ENCODE data around the gene LYAR.

Gene LYAR

GRCh38 chr4:4302416-4302815 is 12.5 kb upstream of the LYAR start:
- H3K9ac ChIP-seq (ENCODE audit: low read depth, low read length, poor library complexity) = no peak overlapping the region
- WGBS, 2 donors (ENCODE audit: extremely low coverage in 2 of 2, insufficient read length in 2 of 2, insufficient replicate concordance in 1 of 2) = no CpG with 5 or more reads among the region's 6 CpGs
- H3K79me1 ChIP-seq (ENCODE audit: low read depth, low read length) = no peaks in the 10 kb centered on the region

GRCh38 chr4:4302001-4302400 is 12.0 kb upstream of the LYAR start:
- no CpG with 5 or more reads among the region's 5 CpGs for WGBS, 2 donors (ENCODE audit: extremely low coverage in 2 of 2, insufficient read length in 2 of 2, insufficient replicate concordance in 1 of 2)
- no peaks in the 10 kb centered on the region for H3K27me3 ChIP-seq (ENCODE audit: control insufficient read depth in 3 of 3, insufficient read depth in 3 of 3, low read depth in 1 of 3, low read length in 3 of 3)
- no peak overlapping the region for H3K14ac ChIP-seq (ENCODE audit: low read length)
- H3K18ac ChIP-seq (ENCODE audit: low read length) = no peak overlapping the region
- no peak overlapping the region for H3K27ac ChIP-seq (replicated peaks; ENCODE audit: low read length)
- H2BK5ac ChIP-seq (ENCODE audit: low read length) = no peak overlapping the region
- H3K79me1 ChIP-seq (ENCODE audit: low read depth, low read length) = no peaks in the 10 kb centered on the region
- H3K9me3 ChIP-seq (replicated peaks in 1 of 2; ENCODE audit: control insufficient read depth in 2 of 2, insufficient read depth in 1 of 2, low read depth in 1 of 2, low read length in 2 of 2) = no peaks in the 10 kb centered on the region
- H3K4me2 ChIP-seq (ENCODE audit: insufficient read depth, low read length, poor library complexity, severe bottlenecking) = no peak overlapping the region
- no peak overlapping the region for H2BK12ac ChIP-seq (ENCODE audit: low read length)
- no peak overlapping the region for H4K8ac ChIP-seq (ENCODE audit: low read depth, low read length)
- no peak for DNase-seq (ENCODE audit: low spot score)
- no peak overlapping the region for H2BK120ac ChIP-seq (ENCODE audit: low read depth, low read length)
- H3K9ac ChIP-seq (ENCODE audit: low read depth, low read length, poor library complexity) = no peak overlapping the region
- no peaks in the 10 kb centered on the region for H3K4me1 ChIP-seq (ENCODE audit: control insufficient read depth in 2 of 2, insufficient read depth in 1 of 2, low read depth in 1 of 2, low read length in 2 of 2)
- no peak overlapping the region for H2AFZ ChIP-seq (ENCODE audit: low read length)
- no peak overlapping the region for H2BK15ac ChIP-seq (ENCODE audit: low read length)
- H2AK5ac ChIP-seq (ENCODE audit: low read depth, low read length) = no peak overlapping the region
- no peak overlapping the region for H4K91ac ChIP-seq (ENCODE audit: low read depth, low read length, poor library complexity)
- peaks cover 17 to 47% of the 10 kb centered on the region in 2 donors for H3K36me3 ChIP-seq (replicated peaks in 1 of 2; ENCODE audit: control insufficient read depth in 2 of 2, insufficient read depth in 2 of 2, low read length in 2 of 2)
- no peak overlapping the region for H3K4me3 ChIP-seq (ENCODE audit: low read length in 2 of 2)
- no peak overlapping the region for H3K4ac ChIP-seq (ENCODE audit: low read length)
- no peak overlapping the region for H3K23ac ChIP-seq (ENCODE audit: low read depth, low read length, poor library complexity)

More at GRCh38 chr4:4302416-4302815, 12.5 kb upstream of the LYAR start:
- H3K4me1 ChIP-seq (ENCODE audit: control insufficient read depth in 2 of 2, insufficient read depth in 1 of 2, low read depth in 1 of 2, low read length in 2 of 2) = no peaks in the 10 kb centered on the region
- H3K23ac ChIP-seq (ENCODE audit: low read depth, low read length, poor library complexity) = no peak overlapping the region
- H2AFZ ChIP-seq (ENCODE audit: low read length) = no peak overlapping the region
- no peak overlapping the region for H2BK5ac ChIP-seq (ENCODE audit: low read length)
- H2BK12ac ChIP-seq (ENCODE audit: low read length) = no peak overlapping the region
- no peak overlapping the region for H3K4me2 ChIP-seq (ENCODE audit: insufficient read depth, low read length, poor library complexity, severe bottlenecking)
- H3K27ac ChIP-seq (replicated peaks; ENCODE audit: low read length) = no peak overlapping the region
- no peak overlapping the region for H2BK120ac ChIP-seq (ENCODE audit: low read depth, low read length)
- no peak overlapping the region for H3K4ac ChIP-seq (ENCODE audit: low read length)
- no peak overlapping the region for H2BK15ac ChIP-seq (ENCODE audit: low read length)
- H3K9me3 ChIP-seq (replicated peaks in 1 of 2; ENCODE audit: control insufficient read depth in 2 of 2, insufficient read depth in 1 of 2, low read depth in 1 of 2, low read length in 2 of 2) = no peaks in the 10 kb centered on the region
- no peak overlapping the region for H3K14ac ChIP-seq (ENCODE audit: low read length)
- no peaks in the 10 kb centered on the region for H3K27me3 ChIP-seq (ENCODE audit: control insufficient read depth in 3 of 3, insufficient read depth in 3 of 3, low read depth in 1 of 3, low read length in 3 of 3)
- no peak overlapping the region for H3K18ac ChIP-seq (ENCODE audit: low read length)
- H3K4me3 ChIP-seq (ENCODE audit: low read length in 2 of 2) = no peak overlapping the region
- no peak overlapping the region for H4K91ac ChIP-seq (ENCODE audit: low read depth, low read length, poor library complexity)
- DNase-seq (ENCODE audit: low spot score) = no peak
- H4K8ac ChIP-seq (ENCODE audit: low read depth, low read length) = no peak overlapping the region
- H3K36me3 ChIP-seq (replicated peaks in 1 of 2; ENCODE audit: control insufficient read depth in 2 of 2, insufficient read depth in 2 of 2, low read length in 2 of 2) = peaks cover 20 to 51% of the 10 kb centered on the region in 2 donors
- no peak overlapping the region for H2AK5ac ChIP-seq (ENCODE audit: low read depth, low read length)

GRCh38 chr4:4299006-4299405 is 9.1 kb upstream of the LYAR start:
- Histone ChIP-seq H3K27ac (replicated peaks; ENCODE audit: low read length) (no peak overlapping the region), H2AFZ (ENCODE audit: low read length) (no peak overlapping the region), H3K36me3 (replicated peaks in 1 of 2; ENCODE audit: control insufficient read depth in 2 of 2, insufficient read depth in 2 of 2, low read length in 2 of 2) (peaks cover 14 to 28% of the 10 kb centered on the region in 2 donors), H2BK12ac (ENCODE audit: low read length) (no peak overlapping the region), H2BK5ac (ENCODE audit: low read length) (no peak overlapping the region), H3K18ac (ENCODE audit: low read length) (no peak overlapping the region), H3K23ac (ENCODE audit: low read depth, low read length, poor library complexity) (no peak overlapping the region), H2AK5ac (ENCODE audit: low read depth, low read length) (no peak overlapping the region), H4K8ac (ENCODE audit: low read depth, low read length) (no peak overlapping the region), H3K9me3 (replicated peaks in 1 of 2; ENCODE audit: control insufficient read depth in 2 of 2, insufficient read depth in 1 of 2, low read depth in 1 of 2, low read length in 2 of 2) (no peaks in the 10 kb centered on the region), H3K14ac (ENCODE audit: low read length) (no peak overlapping the region), H3K4me1 (ENCODE audit: control insufficient read depth in 2 of 2, insufficient read depth in 1 of 2, low read depth in 1 of 2, low read length in 2 of 2) (no peaks in the 10 kb centered on the region), H3K9ac (ENCODE audit: low read depth, low read length, poor library complexity) (no peak overlapping the region), H3K79me1 (ENCODE audit: low read depth, low read length) (no peaks in the 10 kb centered on the region), H3K27me3 (ENCODE audit: control insufficient read depth in 3 of 3, insufficient read depth in 3 of 3, low read depth in 1 of 3, low read length in 3 of 3) (no peaks in the 10 kb centered on the region), H2BK15ac (ENCODE audit: low read length) (no peak overlapping the region), H4K91ac (ENCODE audit: low read depth, low read length, poor library complexity) (no peak overlapping the region), H3K4ac (ENCODE audit: low read length) (no peak overlapping the region), H3K4me3 (ENCODE audit: low read length in 2 of 2) (peak overlapping the region in 1 of 2 donors; percentile 6), H3K4me2 (ENCODE audit: insufficient read depth, low read length, poor library complexity, severe bottlenecking) (no peak overlapping the region), H2BK120ac (ENCODE audit: low read depth, low read length) (no peak overlapping the region)
- no peak for DNase-seq (ENCODE audit: low spot score)
- WGBS, 2 donors (ENCODE audit: extremely low coverage in 2 of 2, insufficient read length in 2 of 2, insufficient replicate concordance in 1 of 2) = no CpG with 5 or more reads among the region's 3 CpGs

GRCh38 chr4:4296283-4296846 is 6.4 kb upstream of the LYAR start:
- no peak overlapping the region for H4K8ac ChIP-seq (ENCODE audit: low read depth, low read length)
- no peak overlapping the region for H2BK12ac ChIP-seq (ENCODE audit: low read length)
- H2AK5ac ChIP-seq (ENCODE audit: low read depth, low read length) = no peak overlapping the region
- H3K79me1 ChIP-seq (ENCODE audit: low read depth, low read length) = no peaks in the 10 kb centered on the region
- H2BK15ac ChIP-seq (ENCODE audit: low read length) = no peak overlapping the region
- no peak overlapping the region for H3K27ac ChIP-seq (replicated peaks; ENCODE audit: low read length)
- no peak overlapping the region for H3K18ac ChIP-seq (ENCODE audit: low read length)
- H3K14ac ChIP-seq (ENCODE audit: low read length) = no peak overlapping the region
- no peak overlapping the region for H2BK120ac ChIP-seq (ENCODE audit: low read depth, low read length)
- peaks cover 6 to 15% of the 10 kb centered on the region in 2 donors for H3K36me3 ChIP-seq (replicated peaks in 1 of 2; ENCODE audit: control insufficient read depth in 2 of 2, insufficient read depth in 2 of 2, low read length in 2 of 2)
- DNase-seq (ENCODE audit: low spot score) = no peak
- no peak overlapping the region for H3K9ac ChIP-seq (ENCODE audit: low read depth, low read length, poor library complexity)
- H3K4me2 ChIP-seq (ENCODE audit: insufficient read depth, low read length, poor library complexity, severe bottlenecking) = no peak overlapping the region
- no peak overlapping the region for H3K4ac ChIP-seq (ENCODE audit: low read length)
- H2AFZ ChIP-seq (ENCODE audit: low read length) = no peak overlapping the region
- no peak overlapping the region for H3K4me3 ChIP-seq (ENCODE audit: low read length in 2 of 2)
- WGBS, 2 donors (ENCODE audit: extremely low coverage in 2 of 2, insufficient read length in 2 of 2, insufficient replicate concordance in 1 of 2) = no CpG with 5 or more reads among the region's 5 CpGs
- H3K23ac ChIP-seq (ENCODE audit: low read depth, low read length, poor library complexity) = no peak overlapping the region
- no peak overlapping the region for H2BK5ac ChIP-seq (ENCODE audit: low read length)
- H4K91ac ChIP-seq (ENCODE audit: low read depth, low read length, poor library complexity) = no peak overlapping the region
- H3K4me1 ChIP-seq (ENCODE audit: control insufficient read depth in 2 of 2, insufficient read depth in 1 of 2, low read depth in 1 of 2, low read length in 2 of 2) = no peaks in the 10 kb centered on the region
- no peaks in the 10 kb centered on the region for H3K9me3 ChIP-seq (replicated peaks in 1 of 2; ENCODE audit: control insufficient read depth in 2 of 2, insufficient read depth in 1 of 2, low read depth in 1 of 2, low read length in 2 of 2)
- no peaks in the 10 kb centered on the region for H3K27me3 ChIP-seq (ENCODE audit: control insufficient read depth in 3 of 3, insufficient read depth in 3 of 3, low read depth in 1 of 3, low read length in 3 of 3)
